Left lung (tissue), 10 donors: ENCODE results near the gene RHBDL3. TPM values are rescaled to one million over a fixed set of nuclear protein-coding genes. Genes with fewer than 3 reads are reported as not detected.
"Not testable (repeated sequence)": the region's sequence is repeated elsewhere in the genome, so short reads cannot be mapped to it uniquely, and the experiment has no call there.

Source experiments
- ATAC-seq: fragments of 200-7000 bp; cut with Tn5 transposase; one replicate; pipeline ENCODE4 v1.9.1; 2020; ENCODE audit warnings: moderate library complexity
- DNase-seq, 4 donors: peaks; one replicate each; pipeline ENCODE4 v3.0.0-alpha.2; 2013 to 2020
- H3K27ac ChIP-seq, 2 donors: fragments of 200-600 bp; sonication (generic) in 1 of 2; one replicate each; pipeline versions ENCODE4 v1.5.0 to v1.8.0; 2020 to 2021
- H3K27me3 ChIP-seq, 2 donors: fragments of 200-600 bp; sonication (generic) in 1 of 2; one replicate each; pipeline versions ENCODE4 v1.5.0 to v1.8.0; 2020 to 2021
- H3K36me3 ChIP-seq, 2 donors: fragments of 200-600 bp; sonication (generic) in 1 of 2; one replicate each; pipeline versions ENCODE4 v1.5.0 to v1.8.0; 2020 to 2021
- H3K4me1 ChIP-seq, 2 donors: fragments of 200-600 bp; one replicate each; pipeline ENCODE4 v1.8.0; 2021
- H3K4me3 ChIP-seq, 2 donors: fragments of 200-600 bp; sonication (generic) in 1 of 2; one replicate each; pipeline versions ENCODE4 v1.5.0 to v1.8.0; 2020 to 2021; ENCODE audit warnings: mild to moderate bottlenecking in 1 of 2
- H3K9me3 ChIP-seq, 2 donors: fragments of 200-600 bp; sonication (generic) in 1 of 2; one replicate each; pipeline versions ENCODE4 v1.5.0 to v1.8.0; 2020 to 2021
- intact Hi-C, 2 donors: fragments of 100-400 bp; cut with DNase I; formaldehyde crosslinking; loops; one replicate each; pipeline versions ENCODE4 v1.11.2 to v1.14.2; 2022
- polyA plus RNA-seq, 6 donors: library from polyadenylated mRNA; unstranded; fragments of 120-200 nt; gene quantifications; one replicate each; pipeline ENCODE4 v1.2.1, GENCODE V29; 2013; ENCODE audit not compliant: insufficient read length in 6 of 6
- total RNA-seq, 2 donors: library from RNA; stranded (reverse); fragmentation: NEBNext Ultra II Directional; extraction: Animal tissue kit (Norgen Biotek cat#: 25700); gene quantifications; one replicate each; pipeline ENCODE4 v1.2.1, GENCODE V29; 2021
- TF ChIP-seq, protein P1 (sequence below), 2 donors: fragments of 200-600 bp; sonication (generic) in 1 of 2; IDR thresholded peaks; one replicate each; pipeline versions ENCODE4 v1.5.0 to v1.8.0; 2021; ENCODE audit warnings: antibody characterized with exemption in 2 of 2
- donor health status: DM: no; HTN: yes; CAD: no.
- donor health status: DM: no; HTN: no; CAD: no.

The RHBDL3 gene
- total and polyA plus RNA-seq, 8 donors = 0.26 to 2.2 (median 1.6) TPM

DNA sequence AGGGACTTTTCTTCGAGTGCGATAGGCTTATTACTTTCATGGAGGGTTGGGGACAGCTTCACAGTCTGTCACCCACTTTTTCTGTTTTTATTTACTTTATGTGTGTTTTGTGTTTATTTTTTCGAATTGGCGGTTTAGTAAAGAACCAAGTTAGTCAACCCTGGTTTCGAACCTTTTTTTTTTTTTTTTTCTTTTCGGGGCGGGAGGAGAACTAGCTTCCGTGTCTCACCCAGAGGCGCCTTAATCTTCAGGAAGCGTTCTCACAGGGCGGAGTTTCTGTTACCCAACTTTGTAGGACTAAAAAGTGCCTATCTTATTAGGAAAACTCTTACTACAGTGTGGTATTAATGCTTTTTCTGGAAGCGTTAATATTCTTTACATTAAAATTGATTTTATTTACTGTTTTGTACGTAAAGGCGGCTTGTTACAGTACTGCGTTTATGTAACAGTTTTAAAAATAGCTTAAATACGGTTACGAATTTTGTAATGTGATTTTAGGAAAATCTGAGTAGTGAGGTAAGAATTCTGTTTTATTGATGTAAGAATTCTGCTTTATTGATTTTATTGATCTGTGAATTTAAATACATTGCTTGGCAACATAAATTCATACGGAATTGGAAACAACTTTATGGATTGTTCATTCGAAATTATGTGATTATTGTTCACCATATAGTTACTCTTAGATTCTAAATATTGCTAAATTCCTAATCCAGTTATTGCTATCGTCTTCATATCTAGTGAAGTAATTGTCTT is 85.2 kb downstream of the RHBDL3 start:
- H3K27me3 ChIP-seq = no peaks in the 10 kb centered on the region
- peak overlapping the region; percentile 96 to 99 for H3K27ac ChIP-seq
- intact Hi-C loops = no loop called here
- no peaks in the 10 kb centered on the region for H3K9me3 ChIP-seq
- TF ChIP-seq, protein P1, sequence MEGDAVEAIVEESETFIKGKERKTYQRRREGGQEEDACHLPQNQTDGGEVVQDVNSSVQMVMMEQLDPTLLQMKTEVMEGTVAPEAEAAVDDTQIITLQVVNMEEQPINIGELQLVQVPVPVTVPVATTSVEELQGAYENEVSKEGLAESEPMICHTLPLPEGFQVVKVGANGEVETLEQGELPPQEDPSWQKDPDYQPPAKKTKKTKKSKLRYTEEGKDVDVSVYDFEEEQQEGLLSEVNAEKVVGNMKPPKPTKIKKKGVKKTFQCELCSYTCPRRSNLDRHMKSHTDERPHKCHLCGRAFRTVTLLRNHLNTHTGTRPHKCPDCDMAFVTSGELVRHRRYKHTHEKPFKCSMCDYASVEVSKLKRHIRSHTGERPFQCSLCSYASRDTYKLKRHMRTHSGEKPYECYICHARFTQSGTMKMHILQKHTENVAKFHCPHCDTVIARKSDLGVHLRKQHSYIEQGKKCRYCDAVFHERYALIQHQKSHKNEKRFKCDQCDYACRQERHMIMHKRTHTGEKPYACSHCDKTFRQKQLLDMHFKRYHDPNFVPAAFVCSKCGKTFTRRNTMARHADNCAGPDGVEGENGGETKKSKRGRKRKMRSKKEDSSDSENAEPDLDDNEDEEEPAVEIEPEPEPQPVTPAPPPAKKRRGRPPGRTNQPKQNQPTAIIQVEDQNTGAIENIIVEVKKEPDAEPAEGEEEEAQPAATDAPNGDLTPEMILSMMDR (IDR thresholded peaks at IDR 0.05) = no peak
- H3K4me3 ChIP-seq = peak overlapping the region; percentile 90 to 95
- DNase-seq (peak in 2 of 4 donors; percentile 37 to 69), ATAC-seq (peak; percentile 72)
- H3K36me3 ChIP-seq = peaks cover 0 to 44% of the 10 kb centered on the region in 2 donors
- peaks cover 35 to 57% of the 10 kb centered on the region in 2 donors for H3K4me1 ChIP-seq

DNA sequence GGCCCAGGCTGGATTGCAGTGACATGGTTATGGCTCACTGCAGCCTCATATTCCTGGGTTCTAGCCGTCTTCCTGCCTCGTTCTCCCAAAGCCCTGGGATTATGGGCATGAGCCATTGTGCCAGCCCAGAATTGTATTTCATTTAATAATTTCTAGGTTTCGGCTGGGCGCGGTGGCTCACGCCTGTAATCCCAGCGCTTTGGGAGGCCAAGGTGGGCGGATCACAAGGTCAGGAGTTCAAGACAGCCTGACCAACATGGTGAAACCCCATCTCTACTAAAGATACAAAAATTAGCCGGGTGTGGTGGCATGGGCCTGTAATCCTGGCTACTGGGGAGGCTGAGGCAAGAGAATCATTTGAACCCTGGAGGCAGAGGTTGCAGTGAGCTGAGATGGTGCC is 87.1 kb downstream of the RHBDL3 start:
- H3K4me3 ChIP-seq = peak overlapping the region in 1 of 2 donors; percentile 95

GRCh38 chr17:32355649-32356377 is 90.2 kb downstream of the RHBDL3 start:
- no peak overlapping the region for H3K4me3 ChIP-seq
- H3K4me1 ChIP-seq = peaks cover 42 to 70% of the 10 kb centered on the region in 2 donors
- peak; percentile 81 for ATAC-seq

More for the DNA sequence above, 87.1 kb downstream of the RHBDL3 start:
- ATAC-seq, H3K27me3 ChIP-seq, DNase-seq, H3K27ac ChIP-seq, H3K9me3 ChIP-seq, intact Hi-C loops: not testable (repeated sequence)
- H3K36me3 ChIP-seq = peaks cover 0 to 57% of the 10 kb centered on the region in 2 donors
- peaks cover 40 to 75% of the 10 kb centered on the region in 2 donors for H3K4me1 ChIP-seq

GRCh38 chr17:32356378-32356743 is 90.7 kb downstream of the RHBDL3 start:
- TF ChIP-seq, protein P1 (IDR thresholded peaks at IDR 0.05) = no peak
- intact Hi-C loops = no loop called here
- Histone ChIP-seq H3K27ac (no peak overlapping the region), H3K27me3 (no peaks in the 10 kb centered on the region), H3K9me3 (no peaks in the 10 kb centered on the region), H3K4me1 (peaks cover 42 to 74% of the 10 kb centered on the region in 2 donors), H3K36me3 (peaks cover 5 to 93% of the 10 kb centered on the region in 2 donors), H3K4me3 (no peak overlapping the region)
- ATAC-seq = no peak
- DNase-seq = no peak

More at GRCh38 chr17:32355649-32356377, 90.2 kb downstream of the RHBDL3 start:
- Histone ChIP-seq H3K27me3 (no peaks in the 10 kb centered on the region), H3K9me3 (no peaks in the 10 kb centered on the region), H3K36me3 (peaks cover 5 to 87% of the 10 kb centered on the region in 2 donors), H3K27ac (no peak overlapping the region)
- DNase-seq = no peak
- TF ChIP-seq, protein P1 (IDR thresholded peaks at IDR 0.05) = no peak
- intact Hi-C loops = no loop called here

- Histone ChIP-seq H3K27ac (no peak overlapping the region), H3K4me3 (no peak overlapping the region), H3K9me3 (no peaks in the 10 kb centered on the region), H3K4me1 (peaks cover 40 to 70% of the 10 kb centered on the region in 2 donors), H3K36me3 (peaks cover 8 to 93% of the 10 kb centered on the region in 2 donors), H3K27me3 (no peaks in the 10 kb centered on the region)
- intact Hi-C loops = no loop called here
- ATAC-seq (no peak), DNase-seq (no peak)
- TF ChIP-seq, protein P1 (IDR thresholded peaks at IDR 0.05) = no peak
Measured at GRCh38 chr17:32356750-32357149, 91.1 kb downstream of the RHBDL3 start.
